Type B pancreatic cell (in vitro differentiated cells): ENCODE data around the gene GPR33. TPM values are rescaled to one million over a fixed set of nuclear protein-coding genes. Genes with fewer than 3 reads are reported as not detected.

ENCODE experiments used
- DNase-seq: peaks from one replicate; pipeline ENCODE4 v3.0.0; 2021; ENCODE audit warnings: mixed read lengths; ENCODE audit not compliant: unreplicated experiment; ENCODE audit errors: extremely low spot score
- H3K27ac Mint-ChIP-seq: 2 replicates; pipeline ENCODE4 v1.8.0; 2021; ENCODE audit warnings: mild to moderate bottlenecking, mixed read lengths
- H3K27me3 Mint-ChIP-seq: 2 replicates; pipeline ENCODE4 v1.8.0; 2021; ENCODE audit warnings: mixed read lengths
- H3K36me3 Mint-ChIP-seq: 2 replicates; pipeline ENCODE4 v1.8.0; 2021; ENCODE audit warnings: mixed read lengths
- H3K4me1 Mint-ChIP-seq: one replicate; pipeline ENCODE4 v1.8.0; 2021; ENCODE audit warnings: mixed read lengths; ENCODE audit not compliant: unreplicated experiment
- H3K4me3 Mint-ChIP-seq: 2 replicates; pipeline ENCODE4 v1.8.0; 2021; ENCODE audit warnings: mild to moderate bottlenecking, mixed read lengths
- H3K9me3 Mint-ChIP-seq: 2 replicates; pipeline ENCODE4 v1.8.0; 2021; ENCODE audit warnings: mixed read lengths
- CTCF ChIP-seq: fragments of 200-600 bp; sonication (generic); conservative IDR thresholded peaks from 2 replicates; pipeline ENCODE4 v1.5.0; 2021; ENCODE audit warnings: antibody characterized with exemption, mild to moderate bottlenecking
- total RNA-seq: library from RNA; stranded (reverse); gene quantifications from 2 replicates; pipeline ENCODE4 v1.2.1, GENCODE V29; 2021; ENCODE audit warnings: low replicate concordance

Gene GPR33
- total RNA-seq, 1 donor from 2014 or later = not detected

- no peak for TF ChIP-seq CTCF
- Mint-ChIP-seq H3K4me1 (no peaks in the 10 kb centered on the region), H3K36me3 (peaks cover 21% of the 10 kb centered on the region), H3K27ac (no peak overlapping the region), H3K9me3 (peaks cover 15% of the 10 kb centered on the region), H3K4me3 (no peak overlapping the region), H3K27me3 (no peaks in the 10 kb centered on the region)
- DNase-seq = no peak
Observed at GRCh38 chr14:31435276-31435675, 52.6 kb downstream of the GPR33 start.

Other genes starting within 250 kb of the GPR33 start
- 26.3 and 27.3 TPM in 2 replicates for gene HEATR5A, start 67.5 kb downstream of the GPR33 start, total RNA-seq
- 23.2 and 26.5 TPM in 2 replicates for gene DTD2, start 30.5 kb downstream of the GPR33 start, total RNA-seq
- gene NUBPL, start 73.4 kb upstream of the GPR33 start, total RNA-seq = 14.5 and 16.5 TPM in 2 replicates